CD4-positive, alpha-beta T cell (primary cell): ENCODE data around the gene ENTPD3. TPM values are rescaled to one million over a fixed set of nuclear protein-coding genes. Genes with fewer than 3 reads are reported as not detected.

Experiments used
- ATAC-seq: fragments of 200-7000 bp; cut with Tn5 transposase; one replicate; pipeline ENCODE4 v1.10.0; 2022; ENCODE audit warnings: mild to moderate bottlenecking; ENCODE audit not compliant: poor library complexity
- CTCF ChIA-PET: fragments of 350-600 bp; sonication (Branson Sonifier 250); formaldehyde crosslinking; loops from one replicate; lab custom pipeline; 2021; ENCODE audit warnings: antibody characterized with exemption, inconsistent platforms; lab: Charles Lee
- POLR2A ChIA-PET: fragments of 350-600 bp; sonication (Branson Sonifier 250); formaldehyde crosslinking; loops from one replicate; lab custom pipeline; 2021; ENCODE audit warnings: antibody characterized with exemption, inconsistent platforms; lab: Charles Lee
- DNase-seq, 14 experiments: peaks; one replicate each; pipeline ENCODE4 v3.0.0-alpha.2; 2013 to 2020; ENCODE audit warnings: mixed read lengths in 2 of 14
- H3K27ac ChIP-seq, 2 donors: one replicate each; pipeline versions ENCODE4 v1.5.1 to v1.7.0; 2013; ENCODE audit warnings: low read length in 2 of 2, low read depth in 1 of 2, mild to moderate bottlenecking in 1 of 2
- H3K27me3 ChIP-seq, 2 experiments: 1 replicate in 1 of 2; 2 replicates in 1 of 2; pipeline versions ENCODE4 v1.6.1 to v1.7.0; 2013; ENCODE audit warnings: low read length in 2 of 2, control low read depth in 1 of 2, mild to moderate bottlenecking in 1 of 2, moderate library complexity in 1 of 2; ENCODE audit not compliant: insufficient read depth in 2 of 2, control insufficient read depth in 1 of 2
- H3K36me3 ChIP-seq: one replicate; pipeline ENCODE4 v1.6.1; 2013; ENCODE audit warnings: low read length, control low read depth; ENCODE audit not compliant: insufficient read depth
- H3K4me1 ChIP-seq: one replicate; pipeline ENCODE4 v1.6.1; 2013; ENCODE audit warnings: low read length, control low read depth; ENCODE audit not compliant: insufficient read depth
- H3K4me3 ChIP-seq: one replicate; pipeline ENCODE4 v1.5.1; 2013; ENCODE audit warnings: mild to moderate bottlenecking, low read length, moderate library complexity
- H3K9me3 ChIP-seq, 2 experiments: 1 replicate in 1 of 2; 2 replicates in 1 of 2; pipeline versions ENCODE4 v1.6.1 to v1.7.0; 2013; ENCODE audit warnings: low read length in 2 of 2, mild to moderate bottlenecking in 2 of 2, control low read depth in 1 of 2, moderate library complexity in 1 of 2; ENCODE audit not compliant: control insufficient read depth in 1 of 2, insufficient read depth in 1 of 2
- H3K27ac Mint-ChIP-seq: one replicate; pipeline ENCODE4 v1.8.0; 2020; ENCODE audit warnings: mixed read lengths
- H3K27me3 Mint-ChIP-seq: one replicate; pipeline ENCODE4 v1.8.0; 2021; ENCODE audit warnings: mixed read lengths
- H3K36me3 Mint-ChIP-seq: one replicate; pipeline ENCODE4 v1.8.0; 2021; ENCODE audit warnings: low read depth, mixed read lengths
- H3K4me1 Mint-ChIP-seq: one replicate; pipeline ENCODE4 v1.8.0; 2021; ENCODE audit warnings: low read depth, mixed read lengths
- H3K4me3 Mint-ChIP-seq: one replicate; pipeline ENCODE4 v1.8.0; 2020; ENCODE audit warnings: mild to moderate bottlenecking, mixed read lengths
- H3K9me3 Mint-ChIP-seq: one replicate; pipeline ENCODE4 v1.8.0; 2020; ENCODE audit warnings: mixed read lengths
- intact Hi-C, 2 experiments: fragments of 100-400 bp; cut with DNase I in 1 of 2; cut with micrococcal nuclease in 1 of 2; formaldehyde crosslinking; loops; one replicate each; pipeline versions ENCODE4 v1.15.1 to v1.9.0; 2023 to 2025; cut with DNase I, micrococcal nuclease
- total RNA-seq, 174 experiments: library from RNA in 2 of 174; stranded (reverse) in 2 of 174; gene quantifications; one replicate each; pipeline ENCODE4 v1.2.3 and lab custom pipeline; 2021 to 2026
- TF ChIP-seq, protein P1 (sequence below): fragments of 200-600 bp; IDR thresholded peaks from one replicate; pipeline ENCODE4 v1.8.0; 2022; ENCODE audit warnings: antibody characterized with exemption, mild to moderate bottlenecking

The ENTPD3 gene
- total RNA-seq, 2 experiments from 2014 or later, result not detected

DNA sequence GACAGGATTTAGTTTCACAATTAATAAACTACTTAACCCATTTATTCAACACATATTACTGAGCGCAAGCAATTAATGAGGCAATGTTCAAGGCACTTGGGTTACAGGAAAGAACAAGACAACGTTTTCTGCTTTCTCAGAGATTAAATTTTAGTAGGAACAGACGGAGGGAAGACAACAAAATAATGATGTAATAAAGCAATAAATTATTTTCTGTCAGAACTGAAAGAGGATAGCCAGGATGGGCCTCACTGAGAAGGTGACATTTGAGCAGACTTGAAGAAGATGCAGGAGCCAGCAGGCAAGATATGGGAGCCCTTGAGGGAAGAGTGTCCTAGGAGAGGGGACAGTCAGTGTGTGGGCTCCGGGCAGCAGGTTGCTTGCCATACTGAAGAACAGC lies 58.9 kb downstream of the ENTPD3 start:
- H3K4me3 ChIP-seq, result no peak overlapping the region
- peaks cover 6% of the 10 kb centered on the region for H3K36me3 ChIP-seq
- ChIA-PET POLR2A (no interaction called here), CTCF (no interaction called here)
- TF ChIP-seq, protein P1, sequence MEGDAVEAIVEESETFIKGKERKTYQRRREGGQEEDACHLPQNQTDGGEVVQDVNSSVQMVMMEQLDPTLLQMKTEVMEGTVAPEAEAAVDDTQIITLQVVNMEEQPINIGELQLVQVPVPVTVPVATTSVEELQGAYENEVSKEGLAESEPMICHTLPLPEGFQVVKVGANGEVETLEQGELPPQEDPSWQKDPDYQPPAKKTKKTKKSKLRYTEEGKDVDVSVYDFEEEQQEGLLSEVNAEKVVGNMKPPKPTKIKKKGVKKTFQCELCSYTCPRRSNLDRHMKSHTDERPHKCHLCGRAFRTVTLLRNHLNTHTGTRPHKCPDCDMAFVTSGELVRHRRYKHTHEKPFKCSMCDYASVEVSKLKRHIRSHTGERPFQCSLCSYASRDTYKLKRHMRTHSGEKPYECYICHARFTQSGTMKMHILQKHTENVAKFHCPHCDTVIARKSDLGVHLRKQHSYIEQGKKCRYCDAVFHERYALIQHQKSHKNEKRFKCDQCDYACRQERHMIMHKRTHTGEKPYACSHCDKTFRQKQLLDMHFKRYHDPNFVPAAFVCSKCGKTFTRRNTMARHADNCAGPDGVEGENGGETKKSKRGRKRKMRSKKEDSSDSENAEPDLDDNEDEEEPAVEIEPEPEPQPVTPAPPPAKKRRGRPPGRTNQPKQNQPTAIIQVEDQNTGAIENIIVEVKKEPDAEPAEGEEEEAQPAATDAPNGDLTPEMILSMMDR, result no peak
- H3K9me3 ChIP-seq, result no peaks in the 10 kb centered on the region
- intact Hi-C loops, result no loop called here
- no peaks in the 10 kb centered on the region for H3K27me3 Mint-ChIP-seq
- no peak overlapping the region for H3K27ac Mint-ChIP-seq
- DNase-seq, result no peak
- no peaks in the 10 kb centered on the region for H3K27me3 ChIP-seq
- no peak for ATAC-seq
- H3K27ac ChIP-seq, result no peak overlapping the region
- no peaks in the 10 kb centered on the region for H3K4me1 Mint-ChIP-seq
- H3K4me1 ChIP-seq, result no peaks in the 10 kb centered on the region
- H3K4me3 Mint-ChIP-seq, result no peak overlapping the region
- peaks cover 17% of the 10 kb centered on the region for H3K36me3 Mint-ChIP-seq
- H3K9me3 Mint-ChIP-seq, result no peaks in the 10 kb centered on the region

GRCh38 chr3:40450438-40450837 lies 63.5 kb downstream of the ENTPD3 start:
- DNase-seq (no peak), ATAC-seq (no peak)
- Mint-ChIP-seq H3K36me3 (peaks cover 24% of the 10 kb centered on the region), H3K4me3 (no peak overlapping the region), H3K27me3 (no peaks in the 10 kb centered on the region), H3K9me3 (no peaks in the 10 kb centered on the region), H3K4me1 (peaks cover 25% of the 10 kb centered on the region), H3K27ac (no peak overlapping the region)
- H3K4me1 ChIP-seq, result peaks cover 19% of the 10 kb centered on the region
- intact Hi-C loops, result loop anchor here (5.0 to 10.0 kb wide), 4 partner anchors 1043 to 1514 kb away; partner anchors contain the start of genes ULK4 (in 2 of the 2), RPSA (in 1 of the 2) and SLC25A38 (in 1 of the 2)
- H3K27ac ChIP-seq, result no peak overlapping the region
- H3K36me3 ChIP-seq, result peaks cover 6% of the 10 kb centered on the region
- no peak overlapping the region for H3K4me3 ChIP-seq
- H3K9me3 ChIP-seq, result no peaks in the 10 kb centered on the region
- no peaks in the 10 kb centered on the region for H3K27me3 ChIP-seq
- ChIA-PET POLR2A (interaction anchor here (1.0 kb wide), 1 partner anchor 74 kb away, joined by 5 read pairs; the partner anchor contains the start of gene ZNF621), CTCF (no interaction called here)
- TF ChIP-seq, protein P1, result no peak

DNA sequence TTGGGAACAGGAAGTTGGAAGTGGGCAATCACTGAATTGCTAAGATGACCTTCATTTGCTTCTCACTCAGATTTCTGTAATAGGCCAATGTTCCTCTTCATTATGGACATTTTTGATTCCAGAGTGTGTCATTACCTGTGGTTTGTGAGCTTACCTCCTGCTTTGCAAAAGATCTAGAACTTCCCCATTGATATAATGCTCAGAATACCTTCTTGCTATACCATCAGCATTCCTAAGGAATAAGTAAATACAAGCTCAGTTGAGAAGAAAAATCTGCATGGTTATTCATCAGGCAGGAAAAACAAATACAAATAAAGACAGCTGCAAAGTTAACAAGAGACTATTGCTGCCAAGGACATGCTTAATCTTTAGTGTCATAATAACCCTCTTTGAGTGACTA lies 64.6 kb downstream of the ENTPD3 start:
- Mint-ChIP-seq H3K27me3 (no peaks in the 10 kb centered on the region), H3K4me3 (peak overlapping the region; percentile 45), H3K9me3 (no peaks in the 10 kb centered on the region), H3K27ac (peak overlapping the region; percentile 91), H3K36me3 (peaks cover 13% of the 10 kb centered on the region), H3K4me1 (peaks cover 32% of the 10 kb centered on the region)
- ChIA-PET CTCF (interaction anchor here (1.6 kb wide), 1 partner anchor 147 kb away, joined by 3 read pairs; no protein-coding TSS in a partner anchor), POLR2A (interaction anchor here (1.2 to 3.3 kb wide), 3 partner anchors 26 to 748 kb away, joined by 3 to 17 read pairs (median 9); partner anchors contain the start of genes CTNNB1, ZNF619 and ZNF620)
- peaks cover 24% of the 10 kb centered on the region for H3K4me1 ChIP-seq
- intact Hi-C loops, result loop anchor here (5.0 to 10.0 kb wide), 4 partner anchors 1044 to 1513 kb away; partner anchors contain the start of genes ULK4 (in 2 of the 2), RPSA (in 1 of the 2) and SLC25A38 (in 1 of the 2)
- no peaks in the 10 kb centered on the region for H3K27me3 ChIP-seq
- no peak overlapping the region for H3K27ac ChIP-seq
- no peaks in the 10 kb centered on the region for H3K9me3 ChIP-seq
- no peak for ATAC-seq
- no peak for DNase-seq
- peaks cover 6% of the 10 kb centered on the region for H3K36me3 ChIP-seq
- no peak overlapping the region for H3K4me3 ChIP-seq
- TF ChIP-seq, protein P1, result no peak
